A673 (cell line): ENCODE results near the gene NPSR1. TPM values are rescaled to one million over a fixed set of nuclear protein-coding genes. Genes with fewer than 3 reads are reported as not detected.

ENCODE experiments used
- BruUV-seq: library from RNA; stranded (reverse); fragments of 400-500 nt; replicated peaks from 2 replicates; lab custom pipeline; 2021; lab: Mats Ljungman, UMichigan
- CTCF ChIA-PET: fragments of 300-600 bp; sonication (Branson Sonifier 250); formaldehyde crosslinking; loops from one replicate; lab custom pipeline; 2022; ENCODE audit warnings: antibody characterized with exemption; lab: Charles Lee
- POLR2A ChIA-PET: fragments of 300-600 bp; sonication (Branson Sonifier 250); formaldehyde crosslinking; loops from one replicate; lab custom pipeline; 2022; ENCODE audit warnings: antibody characterized with exemption; ENCODE audit not compliant: low non-redundant PET; lab: Charles Lee
- DNase-seq: peaks from one replicate; pipeline ENCODE4 v3.0.0-alpha.2; 2015; ENCODE audit warnings: low spot score
- H3K27ac ChIP-seq: fragments of 200-600 bp; sonication (generic); 2 replicates; pipeline ENCODE4 v1.5.1; 2016; ENCODE audit warnings: mixed run types, low read depth, mild to moderate bottlenecking, mixed read lengths, antibody characterized with exemption, low read length; ENCODE audit not compliant: poor library complexity, severe bottlenecking
- H3K27me3 ChIP-seq: fragments of 200-600 bp; sonication (generic); replicated peaks from 2 replicates; pipeline ENCODE4 v1.6.1; 2017; ENCODE audit warnings: mixed run types, low read depth, mild to moderate bottlenecking, mixed read lengths, antibody characterized with exemption, low read length; ENCODE audit not compliant: insufficient read depth, poor library complexity
- H3K36me3 ChIP-seq: fragments of 200-600 bp; sonication (generic); 2 replicates; pipeline ENCODE4 v1.6.1; 2016; ENCODE audit warnings: mixed run types, mild to moderate bottlenecking, mixed read lengths, antibody characterized with exemption, low read length; ENCODE audit not compliant: insufficient read depth, poor library complexity, severe bottlenecking
- H3K4me1 ChIP-seq: fragments of 200-600 bp; sonication (generic); 2 replicates; pipeline ENCODE4 v1.6.1; 2017; ENCODE audit warnings: mixed run types, mild to moderate bottlenecking, mixed read lengths, antibody characterized with exemption, low read length; ENCODE audit not compliant: insufficient read depth, poor library complexity, severe bottlenecking
- H3K4me3 ChIP-seq: fragments of 200-600 bp; sonication (generic); 2 replicates; pipeline ENCODE4 v1.5.1; 2016; ENCODE audit warnings: low read depth, mixed run types, mild to moderate bottlenecking, mixed read lengths, low read length; ENCODE audit not compliant: poor library complexity, severe bottlenecking
- H3K9me3 ChIP-seq: fragments of 200-600 bp; sonication (generic); 2 replicates; pipeline ENCODE4 v1.6.1; 2016; ENCODE audit warnings: mixed run types, low read depth, mild to moderate bottlenecking, mixed read lengths, antibody characterized with exemption, low read length; ENCODE audit not compliant: poor library complexity, severe bottlenecking
- EZH2 ChIP-seq: fragments of 200-600 bp; sonication (generic); IDR thresholded peaks from 2 replicates; pipeline ENCODE4 v1.6.1; 2017; ENCODE audit warnings: borderline replicate concordance, low read depth, mild to moderate bottlenecking, mixed read lengths, antibody characterized with exemption, low read length; ENCODE audit not compliant: poor library complexity, severe bottlenecking
- intact Hi-C: fragments of 100-400 bp; cut with micrococcal nuclease; formaldehyde crosslinking; loops from one replicate; pipeline ENCODE4 v1.10.0; 2022; ENCODE audit not compliant: unreplicated experiment
- total RNA-seq: library from RNA; stranded (reverse); gene quantifications from 2 replicates; pipeline ENCODE4 v1.2.3, GENCODE V29; 2021
- TF ChIP-seq, protein P1 (sequence below): fragments of 300-800, 200-600 bp; sonication (generic); conservative IDR thresholded peaks from 2 replicates; pipeline ENCODE4 v1.5.1; 2017; ENCODE audit warnings: low read depth, mild to moderate bottlenecking, antibody characterized with exemption, low read length, moderate library complexity, mixed read lengths

The NPSR1 gene
- total RNA-seq, 1 experiment from 2014 or later, result not detected

DNA sequence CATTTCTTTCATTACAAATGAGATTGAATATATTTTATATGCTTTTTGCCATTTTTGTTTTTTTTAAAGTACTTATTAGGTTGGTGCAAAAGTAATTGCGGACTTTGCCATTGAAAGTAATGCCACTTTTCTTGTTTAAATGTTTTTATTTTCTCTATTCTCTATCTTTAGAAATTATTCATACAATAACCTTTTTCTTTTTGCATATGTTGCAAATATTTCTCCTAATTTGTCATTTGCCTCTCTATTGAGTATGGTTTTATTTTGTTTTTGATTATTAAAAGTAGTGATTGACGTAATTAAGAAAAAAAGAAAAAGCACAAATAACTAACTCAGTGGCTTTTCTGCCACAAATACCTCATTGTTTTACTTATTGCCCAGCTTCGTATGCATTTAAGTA is 172.4 kb downstream of the NPSR1 start:
- peaks cover 11% of the 10 kb centered on the region for H3K4me1 ChIP-seq
- no peaks in the 10 kb centered on the region for H3K36me3 ChIP-seq
- intact Hi-C loops, result no loop called here
- no peak for TF ChIP-seq EZH2
- TF ChIP-seq, protein P1, sequence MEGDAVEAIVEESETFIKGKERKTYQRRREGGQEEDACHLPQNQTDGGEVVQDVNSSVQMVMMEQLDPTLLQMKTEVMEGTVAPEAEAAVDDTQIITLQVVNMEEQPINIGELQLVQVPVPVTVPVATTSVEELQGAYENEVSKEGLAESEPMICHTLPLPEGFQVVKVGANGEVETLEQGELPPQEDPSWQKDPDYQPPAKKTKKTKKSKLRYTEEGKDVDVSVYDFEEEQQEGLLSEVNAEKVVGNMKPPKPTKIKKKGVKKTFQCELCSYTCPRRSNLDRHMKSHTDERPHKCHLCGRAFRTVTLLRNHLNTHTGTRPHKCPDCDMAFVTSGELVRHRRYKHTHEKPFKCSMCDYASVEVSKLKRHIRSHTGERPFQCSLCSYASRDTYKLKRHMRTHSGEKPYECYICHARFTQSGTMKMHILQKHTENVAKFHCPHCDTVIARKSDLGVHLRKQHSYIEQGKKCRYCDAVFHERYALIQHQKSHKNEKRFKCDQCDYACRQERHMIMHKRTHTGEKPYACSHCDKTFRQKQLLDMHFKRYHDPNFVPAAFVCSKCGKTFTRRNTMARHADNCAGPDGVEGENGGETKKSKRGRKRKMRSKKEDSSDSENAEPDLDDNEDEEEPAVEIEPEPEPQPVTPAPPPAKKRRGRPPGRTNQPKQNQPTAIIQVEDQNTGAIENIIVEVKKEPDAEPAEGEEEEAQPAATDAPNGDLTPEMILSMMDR, result no peak
- H3K4me3 ChIP-seq, result no peak overlapping the region
- ChIA-PET CTCF (no interaction called here), POLR2A (no interaction called here)
- no TSS peak for BruUV-seq
- no peaks in the 10 kb centered on the region for H3K27me3 ChIP-seq
- no peaks in the 10 kb centered on the region for H3K9me3 ChIP-seq
- no peak overlapping the region for H3K27ac ChIP-seq
- no peak for DNase-seq

DNA sequence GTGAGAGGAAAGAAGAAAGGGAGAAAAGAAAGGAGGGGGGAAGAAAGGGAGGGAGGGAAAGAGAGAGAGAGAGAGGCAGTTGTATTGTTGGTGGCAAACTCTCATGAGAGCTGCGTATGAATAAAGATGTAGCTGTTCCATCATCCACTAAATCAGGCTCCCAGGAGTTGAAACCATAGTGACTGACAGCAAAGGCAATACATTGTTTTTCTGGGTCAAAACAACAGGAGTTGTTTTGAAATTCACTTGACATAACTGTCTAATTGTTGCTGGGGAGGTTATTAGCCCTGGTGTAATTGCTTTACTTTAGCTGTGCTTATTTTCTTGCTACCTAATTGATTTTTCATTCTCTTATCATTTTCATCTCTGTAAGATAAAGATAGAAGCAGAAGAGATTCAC is 173.4 kb downstream of the NPSR1 start:
- Histone ChIP-seq H3K27me3 (no peaks in the 10 kb centered on the region), H3K27ac (no peak overlapping the region), H3K4me3 (no peak overlapping the region), H3K36me3 (no peaks in the 10 kb centered on the region), H3K4me1 (peaks cover 4% of the 10 kb centered on the region), H3K9me3 (no peaks in the 10 kb centered on the region)
- no peak for DNase-seq
- ChIA-PET POLR2A (no interaction called here), CTCF (no interaction called here)
- TF ChIP-seq, protein P1, result no peak
- no peak for TF ChIP-seq EZH2
- intact Hi-C loops, result no loop called here
- no TSS peak for BruUV-seq

DNA sequence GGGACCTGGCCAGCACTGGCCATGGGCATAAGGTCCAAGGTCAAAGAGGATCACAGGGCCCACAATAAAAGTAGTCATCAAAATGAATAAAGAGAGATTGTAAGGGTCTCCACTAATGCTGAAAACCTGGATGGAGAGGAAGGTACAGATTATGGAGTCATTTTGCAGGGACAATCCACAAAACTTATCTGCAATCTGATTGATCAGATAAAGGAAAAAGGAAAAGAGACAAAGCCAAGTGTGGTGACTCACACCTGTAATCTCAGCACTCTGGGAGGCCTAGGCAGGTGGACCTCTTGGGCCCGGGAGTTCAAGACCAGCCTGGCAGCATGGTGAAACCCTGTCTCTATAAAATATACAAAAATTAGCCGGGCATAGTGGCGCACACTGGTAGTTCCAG is 174.0 kb downstream of the NPSR1 start:
- no TSS peak for BruUV-seq
- no peak for DNase-seq
- ChIA-PET POLR2A (no interaction called here), CTCF (no interaction called here)
- Histone ChIP-seq H3K27ac (no peak overlapping the region), H3K27me3 (no peaks in the 10 kb centered on the region), H3K4me1 (peaks cover 4% of the 10 kb centered on the region), H3K4me3 (no peak overlapping the region), H3K9me3 (no peaks in the 10 kb centered on the region), H3K36me3 (no peaks in the 10 kb centered on the region)
- no peak for TF ChIP-seq EZH2
- TF ChIP-seq, protein P1, result no peak
- intact Hi-C loops, result no loop called here
